ENCODE data around the gene ZCCHC7. TPM values are rescaled to one million over a fixed set of nuclear protein-coding genes. Genes with fewer than 3 reads are reported as not detected.
"Not testable (repeated sequence)": the region's sequence is repeated elsewhere in the genome, so short reads cannot be mapped to it uniquely, and the experiment has no call there.

Gene ZCCHC7
- total and polyA plus RNA-seq, 2 donors (not counting 3 experiments of a cell fraction or from before 2014, with no cell fraction given) = 7.4 to 14.8 TPM

DNA sequence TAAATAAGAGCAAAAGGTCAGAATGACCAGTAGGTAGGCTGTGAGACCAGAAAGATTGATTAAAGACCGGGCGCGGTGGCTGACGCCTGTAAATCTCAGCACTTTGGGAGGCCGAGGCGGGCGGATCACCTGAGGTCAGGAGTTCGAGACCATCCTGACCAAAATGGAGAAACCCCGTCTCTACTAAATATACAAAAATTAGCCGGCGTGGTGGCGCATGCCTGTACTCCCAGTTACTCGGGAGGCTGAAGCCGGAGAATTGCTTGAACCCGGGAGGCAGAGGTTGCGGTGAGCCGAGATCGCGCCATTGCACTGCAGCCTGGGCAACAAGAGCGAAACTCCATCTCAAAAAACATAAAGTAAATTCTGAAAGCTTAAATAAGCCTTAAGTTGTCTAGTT lies 38.9 kb upstream of the ZCCHC7 start:
- intact Hi-C loops (cut with micrococcal nuclease); H3K4me2 ChIP-seq (ENCODE audit: insufficient read depth, low read length); H3K36me3 ChIP-seq (ENCODE audit: control insufficient read depth in 2 of 2, extremely low read depth in 1 of 2, insufficient read depth in 2 of 2, low read length in 2 of 2); H3K4me3 ChIP-seq (replicated peaks in 1 of 3; ENCODE audit: insufficient read depth in 1 of 3, low read depth in 1 of 3, low read length in 3 of 3); FAIRE-seq; H3K9ac ChIP-seq (replicated peaks; ENCODE audit: extremely low read depth, insufficient read depth, low read length); H3K9me1 ChIP-seq (replicated peaks; ENCODE audit: control insufficient read depth, extremely low read depth, insufficient read depth, low read length); H3K79me2 ChIP-seq (ENCODE audit: control insufficient read depth, insufficient read depth, low read length); H4K20me1 ChIP-seq (replicated peaks; ENCODE audit: control insufficient read depth, extremely low read depth, insufficient read depth, low read length); dilution Hi-C loops (cut with MboI; ENCODE audit: extremely low pct_ligation_motif_present, low sequenced_read_pairs); H3K27ac ChIP-seq (ENCODE audit: insufficient read depth, low read depth, low read length); H2AFZ ChIP-seq (ENCODE audit: low read depth, low read length); H3K4me1 ChIP-seq (ENCODE audit: control insufficient read depth, extremely low read depth, insufficient read depth, low read length); DNase-seq (ENCODE audit: low read depth, low spot score); H3K27me3 ChIP-seq (ENCODE audit: control insufficient read depth in 2 of 2, insufficient read depth in 2 of 2, low read length in 2 of 2); H3K9me3 ChIP-seq (replicated peaks; ENCODE audit: control insufficient read depth, insufficient read depth, low read length); BruUV-seq (replicated peaks): not testable (repeated sequence)
- CTCF ChIA-PET = interaction anchor here (1.5 to 2.9 kb wide), 4 partner anchors 39 to 181 kb away, joined by 3 to 12 read pairs (median 4); partner anchors contain the start of gene ZCCHC7
- POLR2A ChIA-PET = interaction anchor here (1.0 kb wide), 1 partner anchor 40 kb away, joined by 4 read pairs; no protein-coding TSS in a partner anchor

DNA sequence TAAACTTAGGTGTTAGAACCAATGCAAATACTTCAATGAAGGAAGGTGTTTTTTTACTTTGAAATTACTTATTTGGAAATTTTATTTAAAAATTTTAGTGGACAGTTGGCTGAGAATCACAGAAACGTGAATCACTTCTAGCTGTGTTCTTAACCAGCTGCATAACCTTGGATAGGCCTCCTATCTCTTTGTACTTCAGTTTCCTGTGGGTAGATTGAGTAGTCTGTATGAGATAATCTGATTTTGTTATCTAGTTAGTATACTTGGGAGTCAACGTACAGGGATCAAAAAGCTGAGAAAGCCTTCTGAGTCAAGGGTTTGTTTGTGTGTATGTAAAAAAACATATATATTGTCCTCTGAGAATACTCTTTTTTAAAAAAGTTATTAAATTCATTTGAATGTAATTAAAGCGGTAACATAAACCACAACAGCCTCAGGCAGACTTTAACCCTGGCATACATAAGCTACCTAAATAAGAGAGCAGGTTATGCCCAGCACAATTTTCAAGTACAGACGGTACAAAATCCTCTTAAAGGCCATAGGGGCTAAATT lies 38.1 kb upstream of the ZCCHC7 start:
- Histone ChIP-seq H3K36me3 (ENCODE audit: control insufficient read depth in 2 of 2, extremely low read depth in 1 of 2, insufficient read depth in 2 of 2, low read length in 2 of 2) (peaks cover 5 to 8% of the 10 kb centered on the region in 2 experiments), H3K79me2 (ENCODE audit: control insufficient read depth, insufficient read depth, low read length) (peaks cover 2% of the 10 kb centered on the region), H3K4me1 (ENCODE audit: control insufficient read depth, extremely low read depth, insufficient read depth, low read length) (peaks cover 4% of the 10 kb centered on the region), H3K9me3 (replicated peaks; ENCODE audit: control insufficient read depth, insufficient read depth, low read length) (no peaks in the 10 kb centered on the region), H3K9ac (replicated peaks; ENCODE audit: extremely low read depth, insufficient read depth, low read length) (no peak overlapping the region), H3K4me2 (ENCODE audit: insufficient read depth, low read length) (no peak overlapping the region), H3K9me1 (replicated peaks; ENCODE audit: control insufficient read depth, extremely low read depth, insufficient read depth, low read length) (no peaks in the 10 kb centered on the region), H3K27me3 (ENCODE audit: control insufficient read depth in 2 of 2, insufficient read depth in 2 of 2, low read length in 2 of 2) (no peaks in the 10 kb centered on the region), H3K4me3 (replicated peaks in 1 of 3; ENCODE audit: insufficient read depth in 1 of 3, low read depth in 1 of 3, low read length in 3 of 3) (no peak overlapping the region), H2AFZ (ENCODE audit: low read depth, low read length) (no peak overlapping the region), H3K27ac (ENCODE audit: insufficient read depth, low read depth, low read length) (no peak overlapping the region), H4K20me1 (replicated peaks; ENCODE audit: control insufficient read depth, extremely low read depth, insufficient read depth, low read length) (no peaks in the 10 kb centered on the region)
- ChIA-PET POLR2A (interaction anchor here (1.0 kb wide), 1 partner anchor 39 kb away, joined by 4 read pairs; no protein-coding TSS in a partner anchor), CTCF (no interaction called here)
- BruUV-seq (replicated peaks) = no TSS peak
- FAIRE-seq (no peak), DNase-seq (ENCODE audit: low read depth, low spot score) (peak; percentile 10)
- dilution Hi-C loops (cut with MboI; ENCODE audit: extremely low pct_ligation_motif_present, low sequenced_read_pairs) (no loop called here), intact Hi-C loops (cut with micrococcal nuclease) (no loop called here)
- TF ChIP-seq GATA2 (IDR thresholded peaks at IDR 0.05; ENCODE audit: insufficient read depth, insufficient read length, low read depth, low read length) (no peak), POLR2A (IDR thresholded peaks at IDR 0.05; ENCODE audit: low read depth, low read length) (no peak), FOS (IDR thresholded peaks at IDR 0.05; ENCODE audit: borderline replicate concordance, insufficient read depth, low read length) (no peak), JUN (IDR thresholded peaks at IDR 0.05; ENCODE audit: borderline replicate concordance, insufficient read depth, insufficient read length, low read depth) (no peak), MYC (IDR thresholded peaks at IDR 0.05; ENCODE audit: low read depth, low read length) (no peak), EZH2 (IDR thresholded peaks at IDR 0.05; ENCODE audit: borderline replicate concordance, low read depth, low read length, severe bottlenecking) (no peak), POLR2AphosphoS5 (IDR thresholded peaks at IDR 0.05; ENCODE audit: insufficient read depth, low read depth, low read length) (no peak)
- TF ChIP-seq, protein P1, sequence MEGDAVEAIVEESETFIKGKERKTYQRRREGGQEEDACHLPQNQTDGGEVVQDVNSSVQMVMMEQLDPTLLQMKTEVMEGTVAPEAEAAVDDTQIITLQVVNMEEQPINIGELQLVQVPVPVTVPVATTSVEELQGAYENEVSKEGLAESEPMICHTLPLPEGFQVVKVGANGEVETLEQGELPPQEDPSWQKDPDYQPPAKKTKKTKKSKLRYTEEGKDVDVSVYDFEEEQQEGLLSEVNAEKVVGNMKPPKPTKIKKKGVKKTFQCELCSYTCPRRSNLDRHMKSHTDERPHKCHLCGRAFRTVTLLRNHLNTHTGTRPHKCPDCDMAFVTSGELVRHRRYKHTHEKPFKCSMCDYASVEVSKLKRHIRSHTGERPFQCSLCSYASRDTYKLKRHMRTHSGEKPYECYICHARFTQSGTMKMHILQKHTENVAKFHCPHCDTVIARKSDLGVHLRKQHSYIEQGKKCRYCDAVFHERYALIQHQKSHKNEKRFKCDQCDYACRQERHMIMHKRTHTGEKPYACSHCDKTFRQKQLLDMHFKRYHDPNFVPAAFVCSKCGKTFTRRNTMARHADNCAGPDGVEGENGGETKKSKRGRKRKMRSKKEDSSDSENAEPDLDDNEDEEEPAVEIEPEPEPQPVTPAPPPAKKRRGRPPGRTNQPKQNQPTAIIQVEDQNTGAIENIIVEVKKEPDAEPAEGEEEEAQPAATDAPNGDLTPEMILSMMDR (IDR thresholded peaks at IDR 0.05; ENCODE audit: extremely low read depth in 1 of 2, insufficient read depth in 1 of 2, low read depth in 1 of 2, low read length in 2 of 2) = no peak
- TF ChIP-seq, protein P2, sequence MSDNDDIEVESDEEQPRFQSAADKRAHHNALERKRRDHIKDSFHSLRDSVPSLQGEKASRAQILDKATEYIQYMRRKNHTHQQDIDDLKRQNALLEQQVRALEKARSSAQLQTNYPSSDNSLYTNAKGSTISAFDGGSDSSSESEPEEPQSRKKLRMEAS (IDR thresholded peaks at IDR 0.05; ENCODE audit: insufficient read depth, insufficient read length) = no peak
